Hematopoietic multipotent progenitor cell treated with erythropoietin and hydrocortisone succinate and interleukin-3 and kit ligand, for 4 days (in vitro differentiated cells): ENCODE measurements around the gene C10orf67.

Source experiments
- DNase-seq: peaks from one replicate; pipeline ENCODE4 v3.0.0-alpha.2; 2015

C10orf67 gene

GRCh38 chr10:23194966-23195845, 149.4 kb downstream of the C10orf67 start:
- no peak for DNase-seq

GRCh38 chr10:23194471-23194965, 150.1 kb downstream of the C10orf67 start:
- DNase-seq, result no peak

GRCh38 chr10:23193435-23194074, 151.0 kb downstream of the C10orf67 start:
- no peak for DNase-seq

GRCh38 chr10:23192712-23193434, 151.7 kb downstream of the C10orf67 start:
- peak; percentile 38 for DNase-seq

GRCh38 chr10:23191764-23192711, 152.6 kb downstream of the C10orf67 start, which contains the start of gene PTF1A:
Gene PTF1A (plus strand): TSS chr10:23192312. CDS start chr10:23192531, 219 bp downstream.
- no peak for DNase-seq

- DNase-seq, result no peak
These were observed 153.5 kb downstream of the C10orf67 start for GRCh38 chr10:23190872-23191763.

GRCh38 chr10:23189024-23189423, 155.6 kb downstream of the C10orf67 start:
- DNase-seq, result no peak

- no peak for DNase-seq
These were observed 157.4 kb downstream of the C10orf67 start for GRCh38 chr10:23187155-23187554.

GRCh38 chr10:23186697-23187096, 157.9 kb downstream of the C10orf67 start:
- no peak for DNase-seq

- DNase-seq, result no peak
These were observed 158.4 kb downstream of the C10orf67 start for GRCh38 chr10:23186178-23186577.

- no peak for DNase-seq
These were observed 169.6 kb downstream of the C10orf67 start for GRCh38 chr10:23174977-23175512.

GRCh38 chr10:23174074-23174976, 170.3 kb downstream of the C10orf67 start:
- DNase-seq, result no peak

GRCh38 chr10:23173214-23174073, 171.2 kb downstream of the C10orf67 start:
- DNase-seq, result no peak

GRCh38 chr10:23172429-23173213, 172.0 kb downstream of the C10orf67 start:
- no peak for DNase-seq

- DNase-seq, result peak; percentile 64
These were observed 173.2 kb downstream of the C10orf67 start for GRCh38 chr10:23171232-23171876.

GRCh38 chr10:23158370-23158769, 186.2 kb downstream of the C10orf67 start:
- DNase-seq, result peak; percentile 80
